ENCODE data around the gene SLC8A1.

DNA sequence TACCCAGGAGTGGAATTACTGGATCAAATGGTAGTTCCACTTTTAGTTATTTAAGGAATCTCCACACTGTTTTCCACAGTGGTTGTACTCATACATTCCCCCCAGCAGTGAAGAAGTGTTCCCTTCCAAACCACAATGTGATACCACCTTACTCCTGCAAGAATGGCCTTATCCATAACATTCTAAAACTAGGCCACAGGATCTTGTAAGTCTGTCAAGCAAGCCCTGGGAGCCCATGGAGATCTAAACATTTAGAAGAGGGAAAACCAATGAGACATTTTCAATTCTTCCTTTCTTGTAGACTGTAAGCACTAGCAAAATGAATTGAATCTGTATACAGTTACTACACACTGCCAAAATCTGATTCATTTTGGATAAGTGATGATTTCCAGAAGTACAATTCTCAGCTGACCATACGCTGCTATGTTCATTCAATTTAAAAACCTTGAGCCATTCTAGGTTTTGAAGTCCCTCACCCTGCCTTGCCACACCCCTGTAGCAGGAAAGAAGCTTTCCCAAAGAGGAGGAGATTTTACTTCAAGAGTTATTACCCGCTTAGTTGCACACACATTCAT, 149.1 kb downstream of the SLC8A1 start:
- TF ChIP-seq, protein P1, sequence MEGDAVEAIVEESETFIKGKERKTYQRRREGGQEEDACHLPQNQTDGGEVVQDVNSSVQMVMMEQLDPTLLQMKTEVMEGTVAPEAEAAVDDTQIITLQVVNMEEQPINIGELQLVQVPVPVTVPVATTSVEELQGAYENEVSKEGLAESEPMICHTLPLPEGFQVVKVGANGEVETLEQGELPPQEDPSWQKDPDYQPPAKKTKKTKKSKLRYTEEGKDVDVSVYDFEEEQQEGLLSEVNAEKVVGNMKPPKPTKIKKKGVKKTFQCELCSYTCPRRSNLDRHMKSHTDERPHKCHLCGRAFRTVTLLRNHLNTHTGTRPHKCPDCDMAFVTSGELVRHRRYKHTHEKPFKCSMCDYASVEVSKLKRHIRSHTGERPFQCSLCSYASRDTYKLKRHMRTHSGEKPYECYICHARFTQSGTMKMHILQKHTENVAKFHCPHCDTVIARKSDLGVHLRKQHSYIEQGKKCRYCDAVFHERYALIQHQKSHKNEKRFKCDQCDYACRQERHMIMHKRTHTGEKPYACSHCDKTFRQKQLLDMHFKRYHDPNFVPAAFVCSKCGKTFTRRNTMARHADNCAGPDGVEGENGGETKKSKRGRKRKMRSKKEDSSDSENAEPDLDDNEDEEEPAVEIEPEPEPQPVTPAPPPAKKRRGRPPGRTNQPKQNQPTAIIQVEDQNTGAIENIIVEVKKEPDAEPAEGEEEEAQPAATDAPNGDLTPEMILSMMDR (conservative IDR thresholded peaks at IDR 0.05; ENCODE audit: low read depth, low read length): no peak
- no peak for TF ChIP-seq EZH2 (IDR thresholded peaks at IDR 0.05; ENCODE audit: borderline replicate concordance, low read depth, low read length, poor library complexity, severe bottlenecking)
